Measurements from ENCODE around the gene LMAN1.

DNA sequence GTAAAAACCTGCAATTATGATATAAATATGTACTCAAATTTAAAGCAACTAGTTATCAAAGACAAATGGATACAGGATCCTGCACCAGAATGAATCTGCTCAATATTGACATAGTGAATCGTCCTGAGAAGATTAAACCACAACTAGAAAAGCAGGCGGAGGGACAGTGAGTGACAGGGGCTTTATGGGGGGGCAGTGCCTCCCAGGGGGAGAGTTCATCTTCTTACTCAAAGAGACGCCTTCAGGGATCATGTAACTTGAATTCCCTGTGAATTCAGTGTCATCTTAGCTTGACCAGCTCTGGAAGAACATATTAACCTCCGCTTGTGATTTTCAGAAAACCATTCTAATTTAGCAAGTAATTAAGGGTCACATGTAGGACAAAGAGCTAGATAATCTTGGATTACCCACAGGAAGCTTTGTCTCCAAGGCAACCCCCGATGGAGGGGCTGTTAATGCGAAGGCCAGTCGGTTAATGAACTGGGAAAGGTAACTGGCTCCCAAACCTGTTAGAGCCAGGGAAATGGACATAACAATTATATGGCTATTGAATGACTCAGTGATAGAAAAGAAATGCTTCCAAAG, 17.4 kb upstream of the LMAN1 start:
- TF ChIP-seq, protein P1, sequence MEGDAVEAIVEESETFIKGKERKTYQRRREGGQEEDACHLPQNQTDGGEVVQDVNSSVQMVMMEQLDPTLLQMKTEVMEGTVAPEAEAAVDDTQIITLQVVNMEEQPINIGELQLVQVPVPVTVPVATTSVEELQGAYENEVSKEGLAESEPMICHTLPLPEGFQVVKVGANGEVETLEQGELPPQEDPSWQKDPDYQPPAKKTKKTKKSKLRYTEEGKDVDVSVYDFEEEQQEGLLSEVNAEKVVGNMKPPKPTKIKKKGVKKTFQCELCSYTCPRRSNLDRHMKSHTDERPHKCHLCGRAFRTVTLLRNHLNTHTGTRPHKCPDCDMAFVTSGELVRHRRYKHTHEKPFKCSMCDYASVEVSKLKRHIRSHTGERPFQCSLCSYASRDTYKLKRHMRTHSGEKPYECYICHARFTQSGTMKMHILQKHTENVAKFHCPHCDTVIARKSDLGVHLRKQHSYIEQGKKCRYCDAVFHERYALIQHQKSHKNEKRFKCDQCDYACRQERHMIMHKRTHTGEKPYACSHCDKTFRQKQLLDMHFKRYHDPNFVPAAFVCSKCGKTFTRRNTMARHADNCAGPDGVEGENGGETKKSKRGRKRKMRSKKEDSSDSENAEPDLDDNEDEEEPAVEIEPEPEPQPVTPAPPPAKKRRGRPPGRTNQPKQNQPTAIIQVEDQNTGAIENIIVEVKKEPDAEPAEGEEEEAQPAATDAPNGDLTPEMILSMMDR (IDR thresholded peaks at IDR 0.05; ENCODE audit: insufficient read depth, low read depth, low read length): no peak
- no peak for TF ChIP-seq EZH2 (IDR thresholded peaks at IDR 0.05; ENCODE audit: insufficient read depth, low read length)
